T-helper 17 cell (primary cell): ENCODE measurements around the gene NOD1. TPM values are rescaled to one million over a fixed set of nuclear protein-coding genes. Genes with fewer than 3 reads are reported as not detected.
"Not testable (repeated sequence)": the region's sequence is repeated elsewhere in the genome, so short reads cannot be mapped to it uniquely, and the experiment has no call there.

Experiments
- ATAC-seq: fragments of 150-1000 bp; cut with Tn5 transposase; 2 replicates; pipeline ENCODE4 v1.10.0; 2021; ENCODE audit warnings: mild to moderate bottlenecking, moderate library complexity
- DNase-seq, 3 donors: peaks; one replicate each; pipeline versions ENCODE4 v3.0.0 to v3.0.0-alpha.2; 2020 to 2021
- H3K9me3 ChIP-seq: one replicate; pipeline ENCODE4 v1.7.0; 2013; ENCODE audit warnings: low read length, mild to moderate bottlenecking; ENCODE audit not compliant: control insufficient read depth, poor library complexity, severe bottlenecking
- H3K27ac Mint-ChIP-seq: one replicate; pipeline ENCODE4 v1.8.0; 2022; ENCODE audit warnings: mild to moderate bottlenecking, moderate library complexity, mixed read lengths
- H3K27me3 Mint-ChIP-seq: one replicate; pipeline ENCODE4 v1.8.0; 2022; ENCODE audit warnings: mixed read lengths
- H3K36me3 Mint-ChIP-seq: one replicate; pipeline ENCODE4 v1.8.0; 2022; ENCODE audit warnings: low read depth, mixed read lengths
- H3K4me1 Mint-ChIP-seq: one replicate; pipeline ENCODE4 v1.8.0; 2022; ENCODE audit warnings: mild to moderate bottlenecking, mixed read lengths
- H3K4me3 Mint-ChIP-seq: one replicate; pipeline ENCODE4 v1.8.0; 2022; ENCODE audit warnings: mild to moderate bottlenecking, moderate library complexity, mixed read lengths
- total RNA-seq, 4 donors: library from RNA in 2 of 4; stranded (reverse) in 2 of 4; gene quantifications; one replicate each; pipeline ENCODE4 v1.2.3 and lab custom pipeline; 2022 to 2026

The NOD1 gene
- total RNA-seq (10 to 100 TPM; 15.7 to 18.9 TPM), total RNA-seq (lab: John Stamatoyannopoulos, UW) (37.4 to 42.6 reads per million in 2 donors)

GRCh38 chr7:30478349-30479201 lies at the start of gene NOD1:
TSS of gene NOD1 (minus strand) at chr7:30478784. CDS start at chr7:30456921, 21,863 bp downstream.
- H3K9me3 ChIP-seq = no peaks in the 10 kb centered on the region
- Mint-ChIP-seq H3K27ac (peak within 1 kb of the TSS; percentile 89), H3K27me3 (no peaks in the 10 kb centered on the region), H3K36me3 (peaks cover 4% of the 10 kb centered on the region), H3K4me3 (peak within 1 kb of the TSS; percentile 98), H3K4me1 (peaks cover 32% of the 10 kb centered on the region)
- DNase-seq (peak; percentile 51 to 57 (median 51)), ATAC-seq (peak; percentile 90)

- not testable (repeated sequence) for DNase-seq, H3K27ac Mint-ChIP-seq, H3K27me3 Mint-ChIP-seq, ATAC-seq, H3K4me3 Mint-ChIP-seq, H3K9me3 ChIP-seq, H3K4me1 Mint-ChIP-seq, H3K36me3 Mint-ChIP-seq
Observed at GRCh38 chr7:30527297-30527696, 48.7 kb upstream of the NOD1 start.

- Mint-ChIP-seq H3K27me3 (no peaks in the 10 kb centered on the region), H3K4me1 (no peaks in the 10 kb centered on the region), H3K36me3 (peaks cover 6% of the 10 kb centered on the region), H3K4me3 (no peak overlapping the region), H3K27ac (no peak overlapping the region)
- ATAC-seq (no peak), DNase-seq (no peak)
- H3K9me3 ChIP-seq = no peaks in the 10 kb centered on the region
Observed at GRCh38 chr7:30526163-30526562, 47.6 kb upstream of the NOD1 start.

- no peaks in the 10 kb centered on the region for H3K27me3 Mint-ChIP-seq
- ATAC-seq (no peak), DNase-seq (no peak)
- no peak overlapping the region for H3K27ac Mint-ChIP-seq
- peaks cover 2% of the 10 kb centered on the region for H3K4me1 Mint-ChIP-seq
- no peaks in the 10 kb centered on the region for H3K9me3 ChIP-seq
- H3K36me3 Mint-ChIP-seq = peaks cover 5% of the 10 kb centered on the region
- no peak overlapping the region for H3K4me3 Mint-ChIP-seq
Observed at GRCh38 chr7:30525429-30525828, 46.8 kb upstream of the NOD1 start.

GRCh38 chr7:30524545-30524944 lies 46.0 kb upstream of the NOD1 start:
- no peak for DNase-seq
- H3K4me1 Mint-ChIP-seq = peaks cover 2% of the 10 kb centered on the region
- H3K9me3 ChIP-seq = no peaks in the 10 kb centered on the region
- ATAC-seq = no peak
- H3K36me3 Mint-ChIP-seq = peaks cover 3% of the 10 kb centered on the region
- H3K27me3 Mint-ChIP-seq = no peaks in the 10 kb centered on the region
- H3K27ac Mint-ChIP-seq = no peak overlapping the region
- H3K4me3 Mint-ChIP-seq = no peak overlapping the region

- peaks cover 3% of the 10 kb centered on the region for H3K36me3 Mint-ChIP-seq
- H3K27ac Mint-ChIP-seq = no peak overlapping the region
- DNase-seq (no peak), ATAC-seq (no peak)
- no peaks in the 10 kb centered on the region for H3K27me3 Mint-ChIP-seq
- peaks cover 2% of the 10 kb centered on the region for H3K4me1 Mint-ChIP-seq
- H3K4me3 Mint-ChIP-seq = no peak overlapping the region
- no peaks in the 10 kb centered on the region for H3K9me3 ChIP-seq
Observed at GRCh38 chr7:30523466-30523865, 44.9 kb upstream of the NOD1 start.

- ATAC-seq (no peak), DNase-seq (no peak)
- Mint-ChIP-seq H3K27me3 (no peaks in the 10 kb centered on the region), H3K27ac (no peak overlapping the region), H3K36me3 (peaks cover 3% of the 10 kb centered on the region), H3K4me3 (no peak overlapping the region), H3K4me1 (peaks cover 4% of the 10 kb centered on the region)
- H3K9me3 ChIP-seq = no peaks in the 10 kb centered on the region
Observed at GRCh38 chr7:30522159-30522558, 43.6 kb upstream of the NOD1 start.

GRCh38 chr7:30521532-30521931 lies 42.9 kb upstream of the NOD1 start:
- H3K9me3 ChIP-seq = no peaks in the 10 kb centered on the region
- Mint-ChIP-seq H3K36me3 (peaks cover 3% of the 10 kb centered on the region), H3K27ac (no peak overlapping the region), H3K4me3 (no peak overlapping the region), H3K4me1 (peaks cover 4% of the 10 kb centered on the region), H3K27me3 (no peaks in the 10 kb centered on the region)
- DNase-seq (no peak), ATAC-seq (no peak)

GRCh38 chr7:30519122-30519521 lies 40.5 kb upstream of the NOD1 start:
- no peak overlapping the region for H3K4me3 Mint-ChIP-seq
- no peak for ATAC-seq
- H3K36me3 Mint-ChIP-seq = peaks cover 3% of the 10 kb centered on the region
- no peak for DNase-seq
- H3K27ac Mint-ChIP-seq = no peak overlapping the region
- H3K4me1 Mint-ChIP-seq = peaks cover 5% of the 10 kb centered on the region
- no peaks in the 10 kb centered on the region for H3K9me3 ChIP-seq
- H3K27me3 Mint-ChIP-seq = no peaks in the 10 kb centered on the region

- Mint-ChIP-seq H3K4me3 (no peak overlapping the region), H3K27me3 (no peaks in the 10 kb centered on the region), H3K27ac (no peak overlapping the region), H3K36me3 (no peaks in the 10 kb centered on the region), H3K4me1 (peaks cover 9% of the 10 kb centered on the region)
- DNase-seq (no peak), ATAC-seq (no peak)
- no peaks in the 10 kb centered on the region for H3K9me3 ChIP-seq
Observed at GRCh38 chr7:30515761-30516160, 37.2 kb upstream of the NOD1 start.

- H3K36me3 Mint-ChIP-seq = no peaks in the 10 kb centered on the region
- DNase-seq (no peak), ATAC-seq (no peak)
- H3K4me1 Mint-ChIP-seq = peaks cover 12% of the 10 kb centered on the region
- H3K4me3 Mint-ChIP-seq = no peak overlapping the region
- no peak overlapping the region for H3K27ac Mint-ChIP-seq
- H3K9me3 ChIP-seq = no peaks in the 10 kb centered on the region
- H3K27me3 Mint-ChIP-seq = no peaks in the 10 kb centered on the region
Observed at GRCh38 chr7:30514776-30515175, 36.2 kb upstream of the NOD1 start.

GRCh38 chr7:30514177-30514576 lies 35.6 kb upstream of the NOD1 start:
- no peaks in the 10 kb centered on the region for H3K36me3 Mint-ChIP-seq
- H3K27ac Mint-ChIP-seq = no peak overlapping the region
- DNase-seq (no peak), ATAC-seq (no peak)
- peaks cover 12% of the 10 kb centered on the region for H3K4me1 Mint-ChIP-seq
- no peaks in the 10 kb centered on the region for H3K27me3 Mint-ChIP-seq
- H3K4me3 Mint-ChIP-seq = no peak overlapping the region
- H3K9me3 ChIP-seq = no peaks in the 10 kb centered on the region

- Mint-ChIP-seq H3K4me3 (no peak overlapping the region), H3K27me3 (no peaks in the 10 kb centered on the region), H3K36me3 (no peaks in the 10 kb centered on the region), H3K27ac (no peak overlapping the region), H3K4me1 (peaks cover 14% of the 10 kb centered on the region)
- DNase-seq (no peak), ATAC-seq (no peak)
- no peaks in the 10 kb centered on the region for H3K9me3 ChIP-seq
Observed at GRCh38 chr7:30513762-30514161, 35.2 kb upstream of the NOD1 start.
